ENCODE results near the gene UNC5CL. TPM values are rescaled to one million over a fixed set of nuclear protein-coding genes. Genes with fewer than 3 reads are reported as not detected.

UNC5CL gene
- total RNA-seq, 1 experiment from 2014 or later: 0.81 TPM

DNA sequence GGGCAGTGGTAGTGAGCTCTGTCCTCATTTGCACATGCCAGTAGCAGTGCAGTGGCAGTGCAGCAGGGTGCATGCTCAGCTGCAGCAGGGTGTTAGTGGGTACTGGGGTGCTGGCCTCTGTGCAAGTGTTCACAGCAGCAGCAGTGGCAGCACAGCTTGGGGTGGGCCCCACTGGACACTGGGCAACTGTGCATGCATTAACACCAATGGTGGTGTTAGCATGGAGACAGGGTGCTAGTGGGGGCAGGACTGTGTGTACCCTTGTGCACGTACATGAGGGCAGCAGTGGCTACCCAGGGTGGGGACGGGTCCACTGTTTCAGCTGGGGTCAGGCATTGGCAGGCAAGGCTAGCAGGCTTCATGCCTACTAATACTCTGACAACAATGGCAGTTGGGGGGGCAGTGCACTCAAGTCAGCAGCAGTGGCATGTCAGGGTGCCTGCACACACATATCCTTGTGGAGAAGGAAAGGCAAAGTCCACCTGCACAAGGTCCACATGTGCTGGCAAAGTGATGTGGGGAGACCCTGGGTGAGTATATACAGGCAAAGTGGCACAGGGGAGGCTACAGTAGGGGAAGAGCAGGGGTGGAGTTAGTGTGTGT, 60.2 kb downstream of the UNC5CL start:
- Histone ChIP-seq H2BK120ac (ENCODE audit: low read depth, low read length, poor library complexity, severe bottlenecking) (no peak overlapping the region), H3K14ac (ENCODE audit: insufficient read depth, low read length) (no peak overlapping the region), H4K91ac (ENCODE audit: insufficient read length, low read depth, low read length) (no peak overlapping the region), H3K27ac (ENCODE audit: insufficient read length, low read depth, low read length) (no peak overlapping the region), H2BK5ac (ENCODE audit: insufficient read length, low read length) (no peak overlapping the region), H2BK20ac (ENCODE audit: low read depth, low read length, poor library complexity, severe bottlenecking) (no peak overlapping the region), H3K9ac (ENCODE audit: extremely low read depth, insufficient read length, low read length) (no peak overlapping the region), H2AFZ (ENCODE audit: low read length) (no peak overlapping the region), H3K9me3 (ENCODE audit: control insufficient read depth, low read depth, low read length) (no peaks in the 10 kb centered on the region), H3K79me1 (ENCODE audit: insufficient read depth, low read depth, low read length, poor library complexity, severe bottlenecking) (no peaks in the 10 kb centered on the region), H4K8ac (replicated peaks; ENCODE audit: insufficient read length, low read depth, low read length) (no peak overlapping the region), H3K23me2 (ENCODE audit: insufficient read length, low read depth, low read length, poor library complexity, severe bottlenecking) (no peaks in the 10 kb centered on the region), H4K5ac (ENCODE audit: insufficient read length, low read depth, low read length) (no peak overlapping the region), H3K18ac (ENCODE audit: insufficient read length, low read depth, low read length) (no peak overlapping the region), H3T11ph (ENCODE audit: low read length) (no peak overlapping the region), H3K4ac (ENCODE audit: low read depth, low read length) (no peak overlapping the region), H2BK12ac (ENCODE audit: insufficient read length, low read depth, low read length) (no peak overlapping the region), H4K20me1 (ENCODE audit: control insufficient read depth, insufficient read depth, insufficient read length) (no peaks in the 10 kb centered on the region), H3K23ac (ENCODE audit: insufficient read length, low read depth, low read length) (no peak overlapping the region), H3K4me2 (ENCODE audit: insufficient read depth, insufficient read length, low read length) (no peak overlapping the region), H3K27me3 (ENCODE audit: insufficient read depth, low read length) (no peaks in the 10 kb centered on the region), H3K56ac (ENCODE audit: insufficient read length, low read depth, low read length) (no peak overlapping the region), H2AK5ac (ENCODE audit: insufficient read length, low read length) (no peak overlapping the region), H3K4me1 (ENCODE audit: insufficient read depth, low read length) (peaks cover 4% of the 10 kb centered on the region; the same call in 1 of the 2 replicates), H2BK15ac (ENCODE audit: low read depth, low read length) (no peak overlapping the region), H3K79me2 (ENCODE audit: insufficient read depth, low read length) (no peaks in the 10 kb centered on the region)
- Mint-ChIP-seq H3K9me3 (peaks cover 0 to 2% of the 10 kb centered on the region in 2 experiments; a peak in 3 of 5 replicates), H3K36me3 (ENCODE audit: insufficient read depth in 1 of 3, low read depth in 3 of 3) (no peaks in the 10 kb centered on the region; a peak in 1 of 7 replicates), H3K27me3 (ENCODE audit: low read depth) (peaks cover 10% of the 10 kb centered on the region), H3K4me1 (peaks cover 19 to 22% of the 10 kb centered on the region in 2 experiments), H3K27ac (no peak overlapping the region), H3K4me3 (no peak overlapping the region)
- no peak for TF ChIP-seq CTCF (conservative IDR thresholded peaks at IDR 0.05)
- DNase-seq: no peak
- no CpG with 5 or more reads among the region's 2 CpGs for WGBS (ENCODE audit: extremely low coverage, insufficient read length, low lambda C conversion rate)
